Neural progenitor cell (in vitro differentiated cells): ENCODE data around the gene GFOD2. TPM values are rescaled to one million over a fixed set of nuclear protein-coding genes. Genes with fewer than 3 reads are reported as not detected.
A peak's percentile ranks its signal among the peaks of the same experiment; 100 is the strongest.

ENCODE experiments used
- DNase-seq: peaks from one replicate; pipeline ENCODE4 v3.0.0-alpha.2; 2016; ENCODE audit warnings: low spot score
- H2AFZ ChIP-seq: fragments of 200-600 bp; sonication (generic); replicated peaks from 2 replicates; pipeline ENCODE4 v1.6.1; 2016; ENCODE audit warnings: antibody characterized with exemption
- H3F3A ChIP-seq: fragments of 200-600 bp; sonication (generic); 2 replicates; pipeline ENCODE4 v1.6.1; 2016; ENCODE audit warnings: antibody characterized with exemption, low read depth
- H3K27ac ChIP-seq: fragments of 200-600 bp; sonication (generic); 2 replicates; pipeline ENCODE4 v1.5.1; 2016; ENCODE audit warnings: mild to moderate bottlenecking
- H3K27me3 ChIP-seq: fragments of 200-600 bp; sonication (generic); 2 replicates; pipeline ENCODE4 v1.6.1; 2016; ENCODE audit warnings: mild to moderate bottlenecking, moderate library complexity
- H3K36me3 ChIP-seq: fragments of 200-600 bp; sonication (generic); 2 replicates; pipeline ENCODE4 v1.5.1; 2016
- H3K4me1 ChIP-seq: fragments of 200-600 bp; sonication (generic); 2 replicates; pipeline ENCODE4 v1.6.1; 2016; ENCODE audit warnings: mixed run types
- H3K4me2 ChIP-seq: fragments of 200-600 bp; sonication (generic); 2 replicates; pipeline ENCODE4 v1.6.1; 2016
- H3K4me3 ChIP-seq: fragments of 200-600 bp; sonication (generic); 2 replicates; pipeline ENCODE4 v1.5.1; 2016
- H3K79me2 ChIP-seq: fragments of 200-600 bp; sonication (generic); 2 replicates; pipeline ENCODE4 v1.6.1; 2016; ENCODE audit warnings: low read depth
- H3K9ac ChIP-seq: fragments of 200-600 bp; sonication (generic); 2 replicates; pipeline ENCODE4 v1.6.1; 2016
- H3K9me3 ChIP-seq: fragments of 200-600 bp; sonication (generic); 2 replicates; pipeline ENCODE4 v1.5.1; 2016; ENCODE audit warnings: low read depth
- H4K20me1 ChIP-seq: fragments of 200-600 bp; sonication (generic); 2 replicates; pipeline ENCODE4 v1.6.1; 2016; ENCODE audit warnings: low read depth
- H3K27ac Mint-ChIP-seq: 3 replicates; pipeline ENCODE4 v1.8.0; 2021; ENCODE audit warnings: mixed read lengths
- H3K27me3 Mint-ChIP-seq: 2 replicates; pipeline ENCODE4 v1.8.0; 2022; ENCODE audit warnings: low read depth, mild to moderate bottlenecking, inconsistent platforms, moderate library complexity, mixed read lengths; ENCODE audit not compliant: insufficient read depth
- H3K36me3 Mint-ChIP-seq: 3 replicates; pipeline ENCODE4 v1.8.0; 2021; ENCODE audit warnings: mixed read lengths
- H3K4me1 Mint-ChIP-seq: 3 replicates; pipeline ENCODE4 v1.8.0; 2021; ENCODE audit warnings: mixed read lengths
- H3K4me3 Mint-ChIP-seq: 3 replicates; pipeline ENCODE4 v1.8.0; 2021; ENCODE audit warnings: mild to moderate bottlenecking, moderate library complexity, mixed read lengths
- H3K9me3 Mint-ChIP-seq: 3 replicates; pipeline ENCODE4 v1.8.0; 2020; ENCODE audit warnings: mixed read lengths
- EZH2 ChIP-seq: fragments of 200-600 bp; sonication (generic); IDR thresholded peaks from 2 replicates; pipeline ENCODE4 v1.6.1; 2017; ENCODE audit warnings: antibody characterized with exemption, mild to moderate bottlenecking, moderate library complexity
- EZH2phosphoT487 ChIP-seq: fragments of 200-600 bp; sonication (generic); IDR thresholded peaks from 2 replicates; pipeline ENCODE4 v1.6.1; 2017; ENCODE audit warnings: antibody characterized with exemption
- total RNA-seq: library from RNA; depleted of rRNA; stranded (reverse); fragments of >200 nt; gene quantifications from 2 replicates; pipeline ENCODE4 v1.2.3, GENCODE V29; 2015; ENCODE audit warnings: low replicate concordance
- TF ChIP-seq, protein P1 (sequence below): fragments of 200-600 bp; sonication (generic); IDR thresholded peaks from 2 replicates; pipeline ENCODE4 v1.5.1; 2017; ENCODE audit warnings: antibody characterized with exemption, mild to moderate bottlenecking

Gene GFOD2
- total RNA-seq, 1 donor from 2014 or later = 13.2 TPM

DNA sequence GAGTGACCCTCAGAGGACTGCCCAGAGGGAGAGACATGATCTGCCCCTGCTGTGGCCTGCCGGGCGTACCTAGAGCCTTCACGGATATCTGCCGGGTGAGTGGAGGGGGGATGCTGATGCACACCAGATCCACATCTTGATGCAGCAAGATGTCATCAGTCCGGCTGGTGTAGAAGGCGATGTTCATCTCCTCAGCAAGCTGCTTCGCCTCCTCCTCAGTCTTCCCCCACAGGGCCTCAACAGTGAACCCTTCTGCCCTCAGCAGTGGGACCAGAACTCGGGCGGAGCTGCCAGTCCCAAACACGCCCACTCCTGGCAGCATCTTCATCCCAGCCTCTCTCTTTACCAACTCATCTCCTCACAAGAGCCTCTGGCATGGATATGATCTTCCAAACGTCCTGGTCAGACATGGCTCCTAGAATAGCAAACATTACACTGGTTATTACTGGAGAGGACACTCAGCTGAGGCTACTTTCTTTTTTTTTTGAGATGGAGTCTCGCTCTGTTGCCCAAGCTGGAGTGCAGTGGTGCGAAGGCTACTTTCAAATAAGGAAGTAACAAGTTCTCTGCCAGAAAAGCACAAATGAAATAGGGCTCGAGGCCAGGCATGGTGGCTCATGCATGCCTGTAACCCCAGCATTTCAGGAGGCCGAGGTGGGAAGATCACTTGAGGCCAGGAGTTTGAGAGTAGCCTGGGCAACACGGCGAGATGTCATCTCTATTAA, 33.6 kb downstream of the GFOD2 start:
- Mint-ChIP-seq H3K36me3 (peaks cover 15% of the 10 kb centered on the region), H3K4me1 (no peaks in the 10 kb centered on the region), H3K4me3 (no peak overlapping the region), H3K27me3 (no peaks in the 10 kb centered on the region), H3K9me3 (no peaks in the 10 kb centered on the region), H3K27ac (peak overlapping the region; percentile 21)
- DNase-seq = no peak
- H3K4me2 ChIP-seq = no peak overlapping the region
- no peak overlapping the region for H3K27ac ChIP-seq
- no peaks in the 10 kb centered on the region for H4K20me1 ChIP-seq
- H3K9ac ChIP-seq = no peak overlapping the region
- no peaks in the 10 kb centered on the region for H3F3A ChIP-seq
- H3K36me3 ChIP-seq = no peaks in the 10 kb centered on the region
- no peaks in the 10 kb centered on the region for H3K4me1 ChIP-seq
- H2AFZ ChIP-seq = no peak overlapping the region
- TF ChIP-seq EZH2 = no peak
- TF ChIP-seq, protein P1, sequence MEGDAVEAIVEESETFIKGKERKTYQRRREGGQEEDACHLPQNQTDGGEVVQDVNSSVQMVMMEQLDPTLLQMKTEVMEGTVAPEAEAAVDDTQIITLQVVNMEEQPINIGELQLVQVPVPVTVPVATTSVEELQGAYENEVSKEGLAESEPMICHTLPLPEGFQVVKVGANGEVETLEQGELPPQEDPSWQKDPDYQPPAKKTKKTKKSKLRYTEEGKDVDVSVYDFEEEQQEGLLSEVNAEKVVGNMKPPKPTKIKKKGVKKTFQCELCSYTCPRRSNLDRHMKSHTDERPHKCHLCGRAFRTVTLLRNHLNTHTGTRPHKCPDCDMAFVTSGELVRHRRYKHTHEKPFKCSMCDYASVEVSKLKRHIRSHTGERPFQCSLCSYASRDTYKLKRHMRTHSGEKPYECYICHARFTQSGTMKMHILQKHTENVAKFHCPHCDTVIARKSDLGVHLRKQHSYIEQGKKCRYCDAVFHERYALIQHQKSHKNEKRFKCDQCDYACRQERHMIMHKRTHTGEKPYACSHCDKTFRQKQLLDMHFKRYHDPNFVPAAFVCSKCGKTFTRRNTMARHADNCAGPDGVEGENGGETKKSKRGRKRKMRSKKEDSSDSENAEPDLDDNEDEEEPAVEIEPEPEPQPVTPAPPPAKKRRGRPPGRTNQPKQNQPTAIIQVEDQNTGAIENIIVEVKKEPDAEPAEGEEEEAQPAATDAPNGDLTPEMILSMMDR = no peak
- no peak for TF ChIP-seq EZH2phosphoT487
- no peak overlapping the region for H3K4me3 ChIP-seq
- H3K9me3 ChIP-seq = no peaks in the 10 kb centered on the region
- no peaks in the 10 kb centered on the region for H3K79me2 ChIP-seq
- H3K27me3 ChIP-seq = no peaks in the 10 kb centered on the region

DNA sequence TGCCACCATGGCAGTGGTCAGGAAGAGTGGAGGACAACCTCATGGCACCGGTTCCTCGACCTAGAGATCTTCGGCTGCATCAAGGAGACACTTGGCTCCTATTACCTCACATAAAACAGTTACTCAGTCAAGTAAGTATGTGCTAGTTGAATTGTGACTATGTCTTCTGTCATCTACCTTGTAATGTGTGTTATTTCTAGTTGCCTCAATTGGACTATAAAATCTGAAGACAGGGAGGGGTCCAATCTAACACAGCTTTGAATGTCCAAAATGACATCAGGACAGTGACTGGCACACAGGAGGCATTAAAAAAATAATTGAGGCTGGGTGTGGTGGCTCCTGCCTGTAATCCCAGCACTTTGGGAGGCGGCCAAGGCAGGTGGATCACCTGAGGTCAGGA, 35.3 kb downstream of the GFOD2 start:
- Histone ChIP-seq H3K9ac (no peak overlapping the region), H3K9me3 (no peaks in the 10 kb centered on the region), H3K79me2 (no peaks in the 10 kb centered on the region), H3K4me2 (no peak overlapping the region), H3K27ac (no peak overlapping the region), H3K36me3 (no peaks in the 10 kb centered on the region), H3K27me3 (no peaks in the 10 kb centered on the region), H3K4me3 (no peak overlapping the region), H4K20me1 (no peaks in the 10 kb centered on the region), H3K4me1 (no peaks in the 10 kb centered on the region), H2AFZ (no peak overlapping the region), H3F3A (no peaks in the 10 kb centered on the region)
- H3K4me3 Mint-ChIP-seq = no peak overlapping the region
- peaks cover under 1% of the 10 kb centered on the region for H3K27me3 Mint-ChIP-seq
- no peak for DNase-seq
- no peaks in the 10 kb centered on the region for H3K4me1 Mint-ChIP-seq
- H3K27ac Mint-ChIP-seq = no peak overlapping the region
- H3K36me3 Mint-ChIP-seq = peaks cover 10% of the 10 kb centered on the region
- H3K9me3 Mint-ChIP-seq = no peaks in the 10 kb centered on the region
- TF ChIP-seq EZH2phosphoT487 (no peak), EZH2 (no peak)
- TF ChIP-seq, protein P1 = no peak

DNA sequence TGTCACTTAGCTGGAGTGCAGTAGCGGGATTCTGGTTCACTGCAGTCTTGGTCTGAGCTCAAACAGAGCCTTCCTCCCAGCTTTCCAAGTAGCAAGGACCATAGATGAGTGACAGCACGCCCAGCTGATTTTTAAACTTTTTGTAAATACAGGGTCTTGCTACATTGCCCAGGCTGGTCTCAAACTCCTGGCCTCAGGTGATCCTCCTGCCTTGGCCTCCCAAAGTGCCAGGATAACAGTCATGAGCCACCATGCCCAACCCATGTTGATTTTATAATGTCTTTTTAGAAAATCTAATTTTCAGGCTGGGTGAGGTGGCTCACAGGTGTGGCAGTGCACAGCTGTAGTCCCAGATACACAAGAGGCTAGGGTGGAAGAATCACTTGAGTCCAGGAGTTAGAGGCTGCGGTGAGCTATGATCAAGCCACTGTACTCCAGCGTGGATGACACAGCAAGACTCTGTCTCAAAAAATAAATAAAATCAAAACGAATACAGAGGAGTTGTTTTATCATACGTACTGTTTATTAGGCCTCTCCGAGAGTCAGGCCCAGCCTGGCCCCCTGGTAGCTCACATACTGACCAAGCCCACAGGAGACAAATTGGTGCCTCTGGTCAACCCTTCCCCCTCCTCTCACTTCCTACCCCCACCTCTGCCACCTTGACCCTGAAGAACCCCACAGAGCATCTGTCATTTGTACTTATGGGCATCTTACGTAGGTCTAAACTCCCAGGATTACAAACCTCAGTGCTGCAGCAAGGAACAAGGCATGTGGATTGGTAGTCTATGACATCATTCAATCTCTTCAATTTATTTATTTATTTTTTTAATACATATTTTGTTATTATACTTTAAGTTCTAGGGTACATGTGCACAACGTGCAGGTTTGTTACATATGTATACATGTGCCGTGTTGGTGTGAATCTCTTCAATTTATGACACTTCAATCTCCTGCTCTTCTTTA, 38.9 kb downstream of the GFOD2 start:
- no peak overlapping the region for H2AFZ ChIP-seq
- TF ChIP-seq, protein P1 = no peak
- TF ChIP-seq EZH2 (no peak), EZH2phosphoT487 (no peak)
- H4K20me1 ChIP-seq = no peaks in the 10 kb centered on the region
- no peaks in the 10 kb centered on the region for H3F3A ChIP-seq
- H3K9me3 Mint-ChIP-seq = no peaks in the 10 kb centered on the region
- no peak overlapping the region for H3K4me3 ChIP-seq
- H3K36me3 Mint-ChIP-seq = peaks cover 6% of the 10 kb centered on the region
- no peaks in the 10 kb centered on the region for H3K36me3 ChIP-seq
- no peaks in the 10 kb centered on the region for H3K4me1 ChIP-seq
- no peaks in the 10 kb centered on the region for H3K27me3 ChIP-seq
- H3K27me3 Mint-ChIP-seq = peaks cover 4% of the 10 kb centered on the region
- H3K9me3 ChIP-seq = no peaks in the 10 kb centered on the region
- H3K27ac Mint-ChIP-seq = no peak overlapping the region
- no peak overlapping the region for H3K4me3 Mint-ChIP-seq
- no peak overlapping the region for H3K9ac ChIP-seq
- no peak for DNase-seq
- H3K79me2 ChIP-seq = no peaks in the 10 kb centered on the region
- H3K4me2 ChIP-seq = no peak overlapping the region
- H3K27ac ChIP-seq = no peak overlapping the region
- H3K4me1 Mint-ChIP-seq = no peaks in the 10 kb centered on the region
